Measurements from ENCODE around the gene EFCAB11. TPM values are rescaled to one million over a fixed set of nuclear protein-coding genes. Genes with fewer than 3 reads are reported as not detected.

The EFCAB11 gene
- total RNA-seq, 1 donor from 2014 or later = 1.1 TPM

- H3K27me3 ChIP-seq (ENCODE audit: control insufficient read depth, insufficient read depth, low read length) = no peaks in the 10 kb centered on the region
- no peak overlapping the region for H3K4me3 ChIP-seq (ENCODE audit: low read depth, low read length)
- no peak for FAIRE-seq
- DNase-seq (ENCODE audit: low read depth) = no peak
- TF ChIP-seq CTCF (IDR thresholded peaks at IDR 0.05; ENCODE audit: insufficient read depth, low read length, severe bottlenecking) = no peak
- H3K36me3 ChIP-seq (ENCODE audit: control insufficient read depth, insufficient read depth, low read length) = peaks cover 11% of the 10 kb centered on the region
Measured at GRCh38 chr14:89990623-89991275, 36.2 kb upstream of the EFCAB11 start.

- H3K4me3 ChIP-seq (ENCODE audit: low read depth, low read length) = no peak overlapping the region
- FAIRE-seq (no peak), DNase-seq (ENCODE audit: low read depth) (no peak)
- H3K27me3 ChIP-seq (ENCODE audit: control insufficient read depth, insufficient read depth, low read length) = no peaks in the 10 kb centered on the region
- no peak for TF ChIP-seq CTCF (IDR thresholded peaks at IDR 0.05; ENCODE audit: insufficient read depth, low read length, severe bottlenecking)
- peaks cover 11% of the 10 kb centered on the region for H3K36me3 ChIP-seq (ENCODE audit: control insufficient read depth, insufficient read depth, low read length)
Measured at GRCh38 chr14:89990218-89990617, 35.7 kb upstream of the EFCAB11 start.

GRCh38 chr14:89988787-89989186, 34.3 kb upstream of the EFCAB11 start:
- no peaks in the 10 kb centered on the region for H3K27me3 ChIP-seq (ENCODE audit: control insufficient read depth, insufficient read depth, low read length)
- H3K4me3 ChIP-seq (ENCODE audit: low read depth, low read length) = no peak overlapping the region
- peaks cover 10% of the 10 kb centered on the region for H3K36me3 ChIP-seq (ENCODE audit: control insufficient read depth, insufficient read depth, low read length)
- DNase-seq (ENCODE audit: low read depth) (no peak), FAIRE-seq (no peak)
- TF ChIP-seq CTCF (IDR thresholded peaks at IDR 0.05; ENCODE audit: insufficient read depth, low read length, severe bottlenecking) = no peak

- H3K27me3 ChIP-seq (ENCODE audit: control insufficient read depth, insufficient read depth, low read length) = no peaks in the 10 kb centered on the region
- no peak for FAIRE-seq
- no peak for TF ChIP-seq CTCF (IDR thresholded peaks at IDR 0.05; ENCODE audit: insufficient read depth, low read length, severe bottlenecking)
- DNase-seq (ENCODE audit: low read depth) = no peak
- no peak overlapping the region for H3K4me3 ChIP-seq (ENCODE audit: low read depth, low read length)
- peaks cover 10% of the 10 kb centered on the region for H3K36me3 ChIP-seq (ENCODE audit: control insufficient read depth, insufficient read depth, low read length)
Measured at GRCh38 chr14:89987161-89987475, 32.6 kb upstream of the EFCAB11 start.

- TF ChIP-seq CTCF (IDR thresholded peaks at IDR 0.05; ENCODE audit: insufficient read depth, low read length, severe bottlenecking) = no peak
- FAIRE-seq = no peak
- H3K4me3 ChIP-seq (ENCODE audit: low read depth, low read length) = no peak overlapping the region
- no peaks in the 10 kb centered on the region for H3K27me3 ChIP-seq (ENCODE audit: control insufficient read depth, insufficient read depth, low read length)
- peaks cover 11% of the 10 kb centered on the region for H3K36me3 ChIP-seq (ENCODE audit: control insufficient read depth, insufficient read depth, low read length)
- no peak for DNase-seq (ENCODE audit: low read depth)
Measured at GRCh38 chr14:89986462-89987160, 32.1 kb upstream of the EFCAB11 start.

Data from bronchial epithelial cell (primary cell).